Measurements from ENCODE around the gene TRIM75. TPM values are rescaled to one million over a fixed set of nuclear protein-coding genes. Genes with fewer than 3 reads are reported as not detected.

The TRIM75 gene
- total RNA-seq, 1 donor from 2014 or later = not detected

- DNase-seq (ENCODE audit: low read depth) (no peak), FAIRE-seq (no peak)
- H3K27me3 ChIP-seq (ENCODE audit: insufficient read depth, low read length) = no peaks in the 10 kb centered on the region
- H3K27ac ChIP-seq (ENCODE audit: low read depth, low read length) = no peak overlapping the region
- H3K27me3 Mint-ChIP-seq (ENCODE audit: low read depth, unreplicated experiment) = no peaks in the 10 kb centered on the region
- H3K4me1 Mint-ChIP-seq (ENCODE audit: low read depth, unreplicated experiment) = peaks cover 6% of the 10 kb centered on the region
- H3K4me2 ChIP-seq (ENCODE audit: low read length) = no peak overlapping the region
- no peak overlapping the region for H3K4me3 ChIP-seq (ENCODE audit: insufficient read depth, low read depth, low read length)
- no peaks in the 10 kb centered on the region for H3K36me3 ChIP-seq (ENCODE audit: insufficient read depth, low read length)
- H3K79me2 ChIP-seq (ENCODE audit: insufficient read depth, low read length) = no peaks in the 10 kb centered on the region
- H4K20me1 ChIP-seq (ENCODE audit: insufficient read depth, low read length) = no peaks in the 10 kb centered on the region
- H3K4me1 ChIP-seq (ENCODE audit: insufficient read depth, low read length) = no peaks in the 10 kb centered on the region
- H3K9me3 ChIP-seq (ENCODE audit: insufficient read depth, low read depth, low read length) = no peaks in the 10 kb centered on the region
- no peaks in the 10 kb centered on the region for H3K36me3 Mint-ChIP-seq (ENCODE audit: low read depth, unreplicated experiment)
- TF ChIP-seq, protein P1, sequence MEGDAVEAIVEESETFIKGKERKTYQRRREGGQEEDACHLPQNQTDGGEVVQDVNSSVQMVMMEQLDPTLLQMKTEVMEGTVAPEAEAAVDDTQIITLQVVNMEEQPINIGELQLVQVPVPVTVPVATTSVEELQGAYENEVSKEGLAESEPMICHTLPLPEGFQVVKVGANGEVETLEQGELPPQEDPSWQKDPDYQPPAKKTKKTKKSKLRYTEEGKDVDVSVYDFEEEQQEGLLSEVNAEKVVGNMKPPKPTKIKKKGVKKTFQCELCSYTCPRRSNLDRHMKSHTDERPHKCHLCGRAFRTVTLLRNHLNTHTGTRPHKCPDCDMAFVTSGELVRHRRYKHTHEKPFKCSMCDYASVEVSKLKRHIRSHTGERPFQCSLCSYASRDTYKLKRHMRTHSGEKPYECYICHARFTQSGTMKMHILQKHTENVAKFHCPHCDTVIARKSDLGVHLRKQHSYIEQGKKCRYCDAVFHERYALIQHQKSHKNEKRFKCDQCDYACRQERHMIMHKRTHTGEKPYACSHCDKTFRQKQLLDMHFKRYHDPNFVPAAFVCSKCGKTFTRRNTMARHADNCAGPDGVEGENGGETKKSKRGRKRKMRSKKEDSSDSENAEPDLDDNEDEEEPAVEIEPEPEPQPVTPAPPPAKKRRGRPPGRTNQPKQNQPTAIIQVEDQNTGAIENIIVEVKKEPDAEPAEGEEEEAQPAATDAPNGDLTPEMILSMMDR (IDR thresholded peaks at IDR 0.05; ENCODE audit: insufficient read depth, low read depth, low read length) = no peak
- H3K9me3 Mint-ChIP-seq (ENCODE audit: unreplicated experiment) = no peaks in the 10 kb centered on the region
- no peak overlapping the region for H3K9ac ChIP-seq (ENCODE audit: low read length)
- no peak overlapping the region for H3K27ac Mint-ChIP-seq (ENCODE audit: unreplicated experiment)
- H3K4me3 Mint-ChIP-seq (ENCODE audit: unreplicated experiment) = no peak overlapping the region
- H2AFZ ChIP-seq (ENCODE audit: low read depth, low read length) = no peak overlapping the region
These were observed 5.0 kb downstream of the TRIM75 start for GRCh38 chr4:165058666-165059065.

DNA sequence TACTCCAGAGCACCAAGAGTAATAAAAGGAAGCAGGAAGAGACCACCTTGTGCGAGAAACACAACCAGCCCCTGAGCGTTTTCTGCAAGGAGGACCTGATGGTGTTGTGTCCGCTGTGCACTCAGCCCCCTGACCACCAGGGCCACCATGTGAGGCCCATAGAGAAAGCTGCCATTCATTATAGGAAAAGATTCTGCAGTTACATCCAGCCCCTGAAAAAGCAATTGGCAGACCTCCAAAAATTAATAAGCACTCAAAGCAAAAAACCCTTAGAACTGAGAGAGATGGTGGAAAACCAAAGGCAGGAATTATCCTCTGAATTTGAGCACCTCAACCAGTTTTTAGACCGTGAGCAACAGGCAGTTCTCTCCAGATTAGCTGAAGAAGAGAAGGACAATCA lies 5.7 kb downstream of the TRIM75 start:
- Histone ChIP-seq H3K9me3 (ENCODE audit: insufficient read depth, low read depth, low read length) (no peaks in the 10 kb centered on the region), H3K4me1 (ENCODE audit: insufficient read depth, low read length) (no peaks in the 10 kb centered on the region), H2AFZ (ENCODE audit: low read depth, low read length) (no peak overlapping the region), H3K79me2 (ENCODE audit: insufficient read depth, low read length) (no peaks in the 10 kb centered on the region), H4K20me1 (ENCODE audit: insufficient read depth, low read length) (no peaks in the 10 kb centered on the region), H3K4me2 (ENCODE audit: low read length) (no peak overlapping the region), H3K9ac (ENCODE audit: low read length) (no peak overlapping the region), H3K27me3 (ENCODE audit: insufficient read depth, low read length) (no peaks in the 10 kb centered on the region), H3K36me3 (ENCODE audit: insufficient read depth, low read length) (no peaks in the 10 kb centered on the region), H3K4me3 (ENCODE audit: insufficient read depth, low read depth, low read length) (no peak overlapping the region), H3K27ac (ENCODE audit: low read depth, low read length) (no peak overlapping the region)
- Mint-ChIP-seq H3K36me3 (ENCODE audit: low read depth, unreplicated experiment) (no peaks in the 10 kb centered on the region), H3K27ac (ENCODE audit: unreplicated experiment) (no peak overlapping the region), H3K4me1 (ENCODE audit: low read depth, unreplicated experiment) (peaks cover 6% of the 10 kb centered on the region), H3K9me3 (ENCODE audit: unreplicated experiment) (no peaks in the 10 kb centered on the region), H3K4me3 (ENCODE audit: unreplicated experiment) (no peak overlapping the region), H3K27me3 (ENCODE audit: low read depth, unreplicated experiment) (no peaks in the 10 kb centered on the region)
- DNase-seq (ENCODE audit: low read depth) (no peak), FAIRE-seq (no peak)
- TF ChIP-seq, protein P1 (IDR thresholded peaks at IDR 0.05; ENCODE audit: insufficient read depth, low read depth, low read length) = no peak
- no peak for TF ChIP-seq EZH2 (IDR thresholded peaks at IDR 0.05; ENCODE audit: insufficient read depth, low read length)

GRCh38 chr4:165060938-165061337 lies 7.3 kb downstream of the TRIM75 start:
- Histone ChIP-seq H3K79me2 (ENCODE audit: insufficient read depth, low read length) (no peaks in the 10 kb centered on the region), H3K36me3 (ENCODE audit: insufficient read depth, low read length) (no peaks in the 10 kb centered on the region), H2AFZ (ENCODE audit: low read depth, low read length) (no peak overlapping the region), H3K27me3 (ENCODE audit: insufficient read depth, low read length) (no peaks in the 10 kb centered on the region), H3K4me3 (ENCODE audit: insufficient read depth, low read depth, low read length) (no peak overlapping the region), H3K9me3 (ENCODE audit: insufficient read depth, low read depth, low read length) (no peaks in the 10 kb centered on the region), H3K9ac (ENCODE audit: low read length) (no peak overlapping the region), H3K4me2 (ENCODE audit: low read length) (no peak overlapping the region), H3K27ac (ENCODE audit: low read depth, low read length) (no peak overlapping the region), H4K20me1 (ENCODE audit: insufficient read depth, low read length) (no peaks in the 10 kb centered on the region), H3K4me1 (ENCODE audit: insufficient read depth, low read length) (no peaks in the 10 kb centered on the region)
- FAIRE-seq = no peak
- TF ChIP-seq, protein P1 (IDR thresholded peaks at IDR 0.05; ENCODE audit: insufficient read depth, low read depth, low read length) = no peak
- TF ChIP-seq EZH2 (IDR thresholded peaks at IDR 0.05; ENCODE audit: insufficient read depth, low read length) = no peak
- no peak overlapping the region for H3K4me3 Mint-ChIP-seq (ENCODE audit: unreplicated experiment)
- no peak for DNase-seq (ENCODE audit: low read depth)
- H3K4me1 Mint-ChIP-seq (ENCODE audit: low read depth, unreplicated experiment) = peaks cover 6% of the 10 kb centered on the region
- no peak overlapping the region for H3K27ac Mint-ChIP-seq (ENCODE audit: unreplicated experiment)
- no peaks in the 10 kb centered on the region for H3K9me3 Mint-ChIP-seq (ENCODE audit: unreplicated experiment)
- H3K27me3 Mint-ChIP-seq (ENCODE audit: low read depth, unreplicated experiment) = no peaks in the 10 kb centered on the region
- no peaks in the 10 kb centered on the region for H3K36me3 Mint-ChIP-seq (ENCODE audit: low read depth, unreplicated experiment)
